OCI-LY1 (cell line): ENCODE measurements around the gene SLC22A23.

ENCODE experiments used
- H2AFZ ChIP-seq: fragments of 200-600 bp; sonication (generic), shearing (Covaris generic); 2 replicates; pipeline ENCODE4 v1.6.0; 2014; ENCODE audit warnings: antibody characterized with exemption, mild to moderate bottlenecking, low read length
- H3F3A ChIP-seq: fragments of 200-600 bp; sonication (generic), shearing (Covaris generic); 2 replicates; pipeline ENCODE4 v1.6.0; 2014; ENCODE audit warnings: mild to moderate bottlenecking, antibody characterized with exemption, low read length, moderate library complexity; ENCODE audit not compliant: insufficient read depth
- H3K27ac ChIP-seq: fragments of 200-600 bp; sonication (generic); 2 replicates; pipeline ENCODE4 v1.5.1; 2014; ENCODE audit warnings: low read length, mixed run types, mild to moderate bottlenecking, low read depth; ENCODE audit not compliant: poor library complexity, severe bottlenecking
- H3K27me3 ChIP-seq: fragments of 200-600 bp; sonication (generic); 2 replicates; pipeline ENCODE4 v1.6.0; 2014; ENCODE audit warnings: antibody characterized with exemption, mild to moderate bottlenecking, low read length, moderate library complexity; ENCODE audit not compliant: insufficient read depth
- H3K36me3 ChIP-seq: fragments of 200-600 bp; sonication (generic); 2 replicates; pipeline ENCODE4 v1.6.1; 2014; ENCODE audit warnings: mild to moderate bottlenecking, antibody characterized with exemption, low read length, moderate library complexity, mixed read lengths; ENCODE audit not compliant: insufficient read depth
- H3K4me1 ChIP-seq: fragments of 200-600 bp; sonication (generic); 2 replicates; pipeline ENCODE4 v1.5.1; 2014; ENCODE audit warnings: mild to moderate bottlenecking, low read length, moderate library complexity; ENCODE audit not compliant: insufficient read depth, severe bottlenecking
- H3K4me2 ChIP-seq: fragments of 200-600 bp; sonication (generic), shearing (Covaris generic); 2 replicates; pipeline ENCODE4 v1.6.1; 2014; ENCODE audit warnings: low read length
- H3K4me3 ChIP-seq: fragments of 200-600 bp; sonication (generic); 2 replicates; pipeline ENCODE4 v1.5.1; 2014; ENCODE audit warnings: low read length, low read depth, mild to moderate bottlenecking, mixed read lengths; ENCODE audit not compliant: poor library complexity, severe bottlenecking
- H3K79me2 ChIP-seq: fragments of 200-600 bp; shearing (Covaris generic); 2 replicates; pipeline ENCODE4 v1.6.1; 2016; ENCODE audit warnings: mixed run types, low read length, mixed read lengths; ENCODE audit not compliant: insufficient read depth
- H3K9ac ChIP-seq: fragments of 200-600 bp; sonication (generic), shearing (Covaris generic); 2 replicates; pipeline ENCODE4 v1.6.1; 2014; ENCODE audit warnings: mild to moderate bottlenecking, low read length, mixed read lengths
- H3K9me2 ChIP-seq: fragments of 200-600 bp; sonication (generic), shearing (Covaris generic); 2 replicates; pipeline ENCODE4 v1.6.1; 2014; ENCODE audit warnings: low read depth, mild to moderate bottlenecking, low read length, mixed read lengths
- H3K9me3 ChIP-seq: fragments of 200-600 bp; shearing (Covaris generic); 2 replicates; pipeline ENCODE4 v1.6.1; 2014; ENCODE audit warnings: low read length, mixed read lengths
- H4K20me1 ChIP-seq: fragments of 200-600 bp; sonication (generic), shearing (Covaris generic); 2 replicates; pipeline ENCODE4 v1.6.0; 2016; ENCODE audit warnings: mild to moderate bottlenecking, low read length; ENCODE audit not compliant: insufficient read depth
- EZH2 ChIP-seq: fragments of 200-600 bp; sonication (generic), shearing (Covaris generic); IDR thresholded peaks from 2 replicates; pipeline ENCODE4 v1.8.0; 2017; ENCODE audit warnings: borderline replicate concordance, mixed run types, mild to moderate bottlenecking, antibody characterized with exemption, low read length, moderate library complexity, mixed read lengths
- TF ChIP-seq, protein P1 (sequence below): fragments of 200-600 bp; sonication (generic), shearing (Covaris generic); IDR thresholded peaks from 2 replicates; pipeline ENCODE4 v1.5.1; 2017; ENCODE audit warnings: mild to moderate bottlenecking, antibody characterized with exemption, low read length, moderate library complexity, mixed read lengths

SLC22A23 gene

GRCh38 chr6:3421791-3422434 is 34.9 kb downstream of the SLC22A23 start:
- H3K36me3 ChIP-seq = no peaks in the 10 kb centered on the region
- no peak overlapping the region for H3K4me3 ChIP-seq
- H3K9me3 ChIP-seq = no peaks in the 10 kb centered on the region
- H4K20me1 ChIP-seq = no peaks in the 10 kb centered on the region
- no peak overlapping the region for H3K27ac ChIP-seq
- H2AFZ ChIP-seq = no peak overlapping the region
- H3K4me1 ChIP-seq = no peaks in the 10 kb centered on the region
- no peaks in the 10 kb centered on the region for H3K9me2 ChIP-seq
- no peaks in the 10 kb centered on the region for H3F3A ChIP-seq
- no peak overlapping the region for H3K4me2 ChIP-seq
- no peak overlapping the region for H3K9ac ChIP-seq
- no peak for TF ChIP-seq EZH2
- no peaks in the 10 kb centered on the region for H3K79me2 ChIP-seq
- H3K27me3 ChIP-seq = peaks cover 12% of the 10 kb centered on the region; the same call in 1 of the 2 replicates

DNA sequence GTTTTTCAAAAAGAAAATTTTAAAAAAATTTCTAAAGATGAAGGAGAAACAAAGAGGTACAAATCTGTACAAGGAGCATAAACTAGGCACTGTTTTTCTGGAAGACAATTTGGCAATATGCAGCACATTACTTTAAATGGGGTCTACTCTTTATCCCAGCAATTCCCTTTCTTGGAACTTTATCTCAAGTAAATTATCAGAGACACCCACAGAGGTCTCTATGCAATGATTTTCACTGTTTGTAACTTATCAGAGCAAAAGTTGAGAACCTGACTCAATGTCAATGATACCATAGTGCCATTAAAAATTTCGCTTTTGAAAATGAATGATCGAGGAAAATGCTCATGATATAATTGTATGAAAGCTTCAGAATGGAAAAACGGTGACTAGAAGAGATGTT is 35.7 kb downstream of the SLC22A23 start:
- no peaks in the 10 kb centered on the region for H3K36me3 ChIP-seq
- peaks cover 12% of the 10 kb centered on the region; the same call in 1 of the 2 replicates for H3K27me3 ChIP-seq
- no peaks in the 10 kb centered on the region for H3F3A ChIP-seq
- no peak for TF ChIP-seq EZH2
- TF ChIP-seq, protein P1, sequence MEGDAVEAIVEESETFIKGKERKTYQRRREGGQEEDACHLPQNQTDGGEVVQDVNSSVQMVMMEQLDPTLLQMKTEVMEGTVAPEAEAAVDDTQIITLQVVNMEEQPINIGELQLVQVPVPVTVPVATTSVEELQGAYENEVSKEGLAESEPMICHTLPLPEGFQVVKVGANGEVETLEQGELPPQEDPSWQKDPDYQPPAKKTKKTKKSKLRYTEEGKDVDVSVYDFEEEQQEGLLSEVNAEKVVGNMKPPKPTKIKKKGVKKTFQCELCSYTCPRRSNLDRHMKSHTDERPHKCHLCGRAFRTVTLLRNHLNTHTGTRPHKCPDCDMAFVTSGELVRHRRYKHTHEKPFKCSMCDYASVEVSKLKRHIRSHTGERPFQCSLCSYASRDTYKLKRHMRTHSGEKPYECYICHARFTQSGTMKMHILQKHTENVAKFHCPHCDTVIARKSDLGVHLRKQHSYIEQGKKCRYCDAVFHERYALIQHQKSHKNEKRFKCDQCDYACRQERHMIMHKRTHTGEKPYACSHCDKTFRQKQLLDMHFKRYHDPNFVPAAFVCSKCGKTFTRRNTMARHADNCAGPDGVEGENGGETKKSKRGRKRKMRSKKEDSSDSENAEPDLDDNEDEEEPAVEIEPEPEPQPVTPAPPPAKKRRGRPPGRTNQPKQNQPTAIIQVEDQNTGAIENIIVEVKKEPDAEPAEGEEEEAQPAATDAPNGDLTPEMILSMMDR = no peak
- H2AFZ ChIP-seq = no peak overlapping the region
- no peaks in the 10 kb centered on the region for H3K79me2 ChIP-seq
- H3K9me2 ChIP-seq = no peaks in the 10 kb centered on the region
- H3K4me3 ChIP-seq = no peak overlapping the region
- no peak overlapping the region for H3K4me2 ChIP-seq
- no peaks in the 10 kb centered on the region for H3K9me3 ChIP-seq
- H3K27ac ChIP-seq = no peak overlapping the region
- no peaks in the 10 kb centered on the region for H4K20me1 ChIP-seq
- H3K9ac ChIP-seq = no peak overlapping the region
- H3K4me1 ChIP-seq = no peaks in the 10 kb centered on the region

DNA sequence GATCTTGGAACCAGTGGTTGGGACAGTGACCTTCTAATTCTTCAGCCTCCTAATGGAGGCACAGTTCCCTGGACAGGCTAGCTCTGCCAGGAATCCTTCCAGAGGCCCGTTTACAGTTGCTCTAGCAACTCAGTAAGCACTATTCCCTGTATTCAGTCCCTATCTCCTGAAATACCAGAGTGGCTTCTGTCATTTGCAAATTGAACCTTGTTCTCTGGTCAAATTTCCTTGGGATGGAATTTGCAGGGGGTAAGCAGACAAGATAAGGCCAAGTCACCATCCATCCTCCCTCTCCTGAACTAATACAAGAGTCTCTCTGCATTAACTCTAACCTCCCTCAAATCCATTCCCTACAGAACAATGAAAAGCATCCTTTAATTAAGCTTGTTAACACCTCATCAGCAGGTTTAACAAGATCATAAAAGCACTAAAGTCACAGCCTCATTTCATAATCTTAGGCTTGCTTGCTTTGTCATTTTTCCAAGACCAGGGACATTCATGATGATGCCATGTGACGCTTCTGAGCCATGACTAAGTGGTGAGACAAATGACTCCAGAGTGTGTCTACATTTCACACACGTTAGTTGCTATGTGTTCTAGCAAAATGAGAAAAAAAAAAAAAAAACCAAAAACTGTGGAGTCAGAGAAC is 37.1 kb downstream of the SLC22A23 start:
- no peak overlapping the region for H3K9ac ChIP-seq
- no peak overlapping the region for H3K4me3 ChIP-seq
- TF ChIP-seq, protein P1 = no peak
- TF ChIP-seq EZH2 = no peak
- H3F3A ChIP-seq = no peaks in the 10 kb centered on the region
- H3K79me2 ChIP-seq = no peaks in the 10 kb centered on the region
- H3K27ac ChIP-seq = no peak overlapping the region
- no peaks in the 10 kb centered on the region for H3K9me3 ChIP-seq
- H3K4me1 ChIP-seq = no peaks in the 10 kb centered on the region
- H3K27me3 ChIP-seq = peaks cover 8% of the 10 kb centered on the region; the same call in 1 of the 2 replicates
- no peak overlapping the region for H3K4me2 ChIP-seq
- H4K20me1 ChIP-seq = no peaks in the 10 kb centered on the region
- H2AFZ ChIP-seq = no peak overlapping the region
- no peaks in the 10 kb centered on the region for H3K36me3 ChIP-seq
- no peaks in the 10 kb centered on the region for H3K9me2 ChIP-seq
